ENCODE measurements around the gene FANCI. TPM values are rescaled to one million over a fixed set of nuclear protein-coding genes. Genes with fewer than 3 reads are reported as not detected.

Gene FANCI
- total RNA-seq, 2 donors from 2014 or later: 94.5 to 173 TPM

DNA sequence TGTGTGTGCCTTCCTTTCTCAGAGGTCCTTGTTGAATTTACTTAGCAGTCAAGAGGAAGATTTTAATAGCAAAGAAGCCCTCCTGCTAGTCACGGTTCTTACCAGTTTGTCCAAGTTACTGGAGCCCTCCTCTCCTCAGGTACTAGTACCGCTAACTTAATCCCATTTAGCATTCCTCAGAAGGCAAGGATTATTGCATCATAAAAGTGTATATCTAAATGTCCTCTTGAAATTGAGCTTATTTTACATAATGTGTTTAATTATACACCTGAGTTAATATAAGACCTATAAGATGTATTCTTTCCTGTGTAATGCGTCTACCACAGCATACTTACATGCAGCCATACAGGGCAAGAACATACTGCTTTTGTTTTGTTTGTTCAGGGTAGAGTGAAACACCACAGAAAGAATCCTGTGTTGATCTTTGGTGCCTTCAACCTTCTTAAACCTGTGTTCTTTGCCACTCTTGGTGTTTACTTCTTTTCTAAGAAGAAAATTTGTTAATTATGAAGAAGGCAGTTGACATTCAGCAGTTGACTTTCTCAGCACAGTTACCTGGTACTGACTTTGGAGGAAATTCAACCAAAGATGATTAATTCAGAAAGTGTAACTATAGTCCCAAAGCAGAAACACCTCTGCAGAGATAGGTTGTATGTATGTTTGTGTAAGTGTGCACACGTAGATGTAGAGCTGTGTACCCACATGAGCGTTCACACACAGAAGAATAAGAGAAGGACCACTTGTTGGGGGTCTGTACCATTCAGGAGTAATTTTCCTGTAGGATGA, 57.7 kb downstream of the FANCI start:
- Mint-ChIP-seq H3K27me3 (ENCODE audit: insufficient read depth) (no peaks in the 10 kb centered on the region), H3K36me3 (ENCODE audit: low read depth) (peaks cover 77% of the 10 kb centered on the region), H3K4me1 (no peaks in the 10 kb centered on the region), H3K27ac (no peak overlapping the region), H3K9me3 (peaks cover 15% of the 10 kb centered on the region), H3K4me3 (no peak overlapping the region)
- TF ChIP-seq CTCF (conservative IDR thresholded peaks at IDR 0.05): no peak
- no peak overlapping the region for H3K9ac ChIP-seq (ENCODE audit: extremely low read depth, low read length, poor library complexity, severe bottlenecking)
- WGBS, 2 experiments (ENCODE audit: insufficient coverage in 1 of 2, insufficient read length in 1 of 2): 99 to 100% methylated on average over 1 to 5 of the region's 5 CpGs
- H3K27me3 ChIP-seq (ENCODE audit: control insufficient read depth, insufficient read depth, low read length, poor library complexity, severe bottlenecking): no peaks in the 10 kb centered on the region
- H3K27ac ChIP-seq (ENCODE audit: low read depth, low read length): no peak overlapping the region
- no peak for DNase-seq
- peaks cover 74% of the 10 kb centered on the region for H3K36me3 ChIP-seq (ENCODE audit: control insufficient read depth, insufficient read depth, low read length)
- H3K9me3 ChIP-seq (ENCODE audit: control insufficient read depth, low read length): peaks cover 11% of the 10 kb centered on the region
- no peaks in the 10 kb centered on the region for H3K4me1 ChIP-seq (ENCODE audit: control insufficient read depth, insufficient read depth, low read length)
- H3K4me3 ChIP-seq (ENCODE audit: low read length): no peak overlapping the region

DNA sequence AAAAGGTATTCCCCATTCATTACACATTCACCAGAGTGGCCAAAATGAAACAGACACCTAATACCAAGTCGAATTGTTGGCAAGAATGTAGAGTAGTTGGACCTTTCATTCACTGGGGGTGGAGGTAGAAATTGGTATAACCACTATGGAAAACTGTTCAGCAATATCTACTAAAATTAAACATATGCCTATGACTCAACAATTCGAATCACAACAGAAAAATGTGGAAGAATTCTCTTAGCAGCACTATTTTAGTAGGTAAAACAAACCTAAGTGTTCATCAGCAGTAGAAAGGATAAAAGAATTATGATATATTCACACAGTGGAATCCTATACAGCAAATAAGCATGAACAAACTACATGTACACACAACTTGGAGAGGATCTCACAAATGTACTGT, 60.2 kb downstream of the FANCI start:
- 89% methylated on average over 1 of the region's 2 CpGs; no CpG with 5 or more reads in 1 of the 2 experiments for WGBS, 2 experiments (ENCODE audit: insufficient coverage in 1 of 2, insufficient read length in 1 of 2)
- no peak for DNase-seq
- peaks cover 78% of the 10 kb centered on the region for H3K36me3 Mint-ChIP-seq (ENCODE audit: low read depth)

GRCh38 chr15:89305395-89305794, 61.6 kb downstream of the FANCI start:
- Histone ChIP-seq H3K27ac (ENCODE audit: low read depth, low read length) (no peak overlapping the region), H3K4me3 (ENCODE audit: low read length) (no peak overlapping the region), H3K36me3 (ENCODE audit: control insufficient read depth, insufficient read depth, low read length) (peaks cover 87% of the 10 kb centered on the region), H3K4me1 (ENCODE audit: control insufficient read depth, insufficient read depth, low read length) (no peaks in the 10 kb centered on the region), H3K27me3 (ENCODE audit: control insufficient read depth, insufficient read depth, low read length, poor library complexity, severe bottlenecking) (no peaks in the 10 kb centered on the region), H3K9ac (ENCODE audit: extremely low read depth, low read length, poor library complexity, severe bottlenecking) (no peak overlapping the region), H3K9me3 (ENCODE audit: control insufficient read depth, low read length) (no peaks in the 10 kb centered on the region)
- H3K9me3 Mint-ChIP-seq: no peaks in the 10 kb centered on the region
- WGBS, 2 experiments (ENCODE audit: insufficient coverage in 1 of 2, insufficient read length in 1 of 2): 90 to 95% methylated on average over 3 of the region's 3 CpGs
- no peak overlapping the region for H3K4me3 Mint-ChIP-seq
- H3K36me3 Mint-ChIP-seq (ENCODE audit: low read depth): peaks cover 77% of the 10 kb centered on the region
- no peaks in the 10 kb centered on the region for H3K4me1 Mint-ChIP-seq
- H3K27ac Mint-ChIP-seq: no peak overlapping the region
- DNase-seq: no peak
- no peaks in the 10 kb centered on the region for H3K27me3 Mint-ChIP-seq (ENCODE audit: insufficient read depth)
- no peak for TF ChIP-seq CTCF (conservative IDR thresholded peaks at IDR 0.05)

More for the DNA sequence above, 60.2 kb downstream of the FANCI start:
- H3K27me3 Mint-ChIP-seq (ENCODE audit: insufficient read depth): no peaks in the 10 kb centered on the region
- Histone ChIP-seq H3K9ac (ENCODE audit: extremely low read depth, low read length, poor library complexity, severe bottlenecking) (no peak overlapping the region), H3K27me3 (ENCODE audit: control insufficient read depth, insufficient read depth, low read length, poor library complexity, severe bottlenecking) (no peaks in the 10 kb centered on the region), H3K9me3 (ENCODE audit: control insufficient read depth, low read length) (no peaks in the 10 kb centered on the region), H3K36me3 (ENCODE audit: control insufficient read depth, insufficient read depth, low read length) (peaks cover 85% of the 10 kb centered on the region), H3K4me3 (ENCODE audit: low read length) (no peak overlapping the region), H3K27ac (ENCODE audit: low read depth, low read length) (no peak overlapping the region), H3K4me1 (ENCODE audit: control insufficient read depth, insufficient read depth, low read length) (no peaks in the 10 kb centered on the region)
- no peak overlapping the region for H3K27ac Mint-ChIP-seq
- no peak overlapping the region for H3K4me3 Mint-ChIP-seq
- H3K4me1 Mint-ChIP-seq: no peaks in the 10 kb centered on the region
- no peak for TF ChIP-seq CTCF (conservative IDR thresholded peaks at IDR 0.05)
- H3K9me3 Mint-ChIP-seq: no peaks in the 10 kb centered on the region

Measured in endodermal cell (in vitro differentiated cells).